Measurements from ENCODE around the gene MFSD2B. TPM values are rescaled to one million over a fixed set of nuclear protein-coding genes. Genes with fewer than 3 reads are reported as not detected.
"Not testable (repeated sequence)": the region's sequence is repeated elsewhere in the genome, so short reads cannot be mapped to it uniquely, and the experiment has no call there.

Gene MFSD2B
- total RNA-seq, 2 experiments from 2014 or later = not detected

DNA sequence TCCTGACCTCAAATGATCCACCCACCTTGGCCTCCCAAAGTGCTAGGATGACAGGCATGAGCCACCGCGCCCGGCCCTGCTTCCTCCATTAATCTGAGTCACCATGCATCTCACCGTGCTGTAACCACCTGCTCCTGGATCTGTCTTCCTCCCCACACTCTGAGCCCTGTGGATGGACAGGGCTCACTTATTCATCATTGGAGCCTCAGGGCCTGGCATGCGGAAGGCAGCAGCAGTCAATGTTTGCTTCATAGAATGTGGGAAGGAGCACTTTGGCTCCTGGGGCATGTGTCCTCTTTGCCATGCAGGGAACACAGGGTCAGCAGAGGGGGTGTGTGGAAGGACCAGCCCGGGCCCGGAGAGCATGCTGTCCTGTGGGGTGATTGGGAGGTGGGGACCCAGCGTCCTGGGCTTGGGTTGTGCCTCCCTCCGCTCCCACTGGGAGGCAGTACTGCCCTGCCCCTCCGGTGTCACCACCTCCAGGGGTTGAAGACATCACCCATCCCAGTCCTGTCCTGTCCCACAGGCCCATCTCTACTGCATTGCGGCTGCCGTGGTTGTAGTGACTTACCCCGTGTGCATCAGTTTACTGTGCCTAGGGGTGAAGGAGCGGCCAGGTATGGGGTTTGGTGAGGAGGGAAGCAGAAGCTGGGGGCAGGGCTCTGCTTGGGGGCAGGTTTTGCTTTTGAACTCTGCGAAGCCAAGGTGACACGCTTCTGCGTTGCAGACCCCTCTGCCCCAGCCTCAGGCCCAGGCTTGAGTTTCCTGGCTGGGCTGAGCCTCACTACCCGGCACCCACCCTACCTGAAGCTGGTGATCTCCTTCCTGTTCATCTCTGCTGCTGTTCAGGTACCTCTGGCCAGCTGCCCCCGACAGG, 11.5 kb downstream of the MFSD2B start:
- intact Hi-C loops (cut with DNase I, micrococcal nuclease) = loop anchor here in 1 of 2 experiments (1.0 kb wide), 2 partner anchors 63 to 143 kb away; partner anchors contain the start of gene TP53I3
- no peak overlapping the region for H3K27ac Mint-ChIP-seq
- no peak overlapping the region for H3K4me3 Mint-ChIP-seq
- no peaks in the 10 kb centered on the region for H3K9me3 Mint-ChIP-seq (ENCODE audit: low read depth)
- DNase-seq (peak; percentile 53), ATAC-seq (peak; percentile 81)
- ChIA-PET POLR2A (no interaction called here), CTCF (interaction anchor here (0.7 to 0.9 kb wide), 3 partner anchors 137 to 983 kb away, joined by 3 read pairs; no protein-coding TSS in a partner anchor)
- no peaks in the 10 kb centered on the region for H3K4me1 Mint-ChIP-seq
- peaks cover 7% of the 10 kb centered on the region for H3K36me3 Mint-ChIP-seq (ENCODE audit: low read depth)
- H3K27me3 Mint-ChIP-seq = no peaks in the 10 kb centered on the region

DNA sequence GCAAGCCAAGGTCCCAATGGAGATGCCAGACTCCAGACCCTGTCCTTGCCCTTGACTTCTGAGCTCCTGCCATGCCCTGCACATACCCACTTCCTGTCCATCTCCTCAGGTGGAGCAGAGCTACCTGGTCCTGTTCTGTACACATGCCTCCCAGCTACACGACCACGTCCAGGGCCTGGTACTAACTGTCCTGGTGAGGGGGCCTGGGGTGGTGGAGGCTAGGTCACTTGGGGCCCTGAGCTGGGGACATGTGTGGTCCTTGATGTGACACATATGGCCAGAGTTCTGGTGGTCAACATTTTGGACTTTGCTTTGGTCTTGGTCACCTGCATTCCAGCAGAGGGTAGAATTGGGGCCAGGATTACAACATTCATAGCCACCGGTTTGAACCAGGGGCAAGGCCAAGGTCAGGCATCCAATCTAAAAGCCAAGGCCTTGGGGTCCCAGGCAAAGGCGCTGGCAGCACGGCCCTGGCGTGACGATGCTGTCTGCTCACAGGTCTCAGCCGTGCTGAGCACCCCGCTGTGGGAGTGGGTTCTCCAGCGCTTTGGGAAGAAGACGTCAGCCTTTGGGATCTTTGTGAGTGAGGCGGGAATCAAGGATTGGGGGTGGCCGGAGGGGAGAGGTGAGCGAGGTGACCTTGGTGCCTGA, 12.6 kb downstream of the MFSD2B start:
- H3K4me3 Mint-ChIP-seq = no peak overlapping the region
- no peaks in the 10 kb centered on the region for H3K27me3 Mint-ChIP-seq
- peaks cover 9% of the 10 kb centered on the region for H3K36me3 Mint-ChIP-seq (ENCODE audit: low read depth)
- H3K9me3 Mint-ChIP-seq (ENCODE audit: low read depth) = no peaks in the 10 kb centered on the region
- no peak overlapping the region for H3K27ac Mint-ChIP-seq
- H3K4me1 Mint-ChIP-seq = no peaks in the 10 kb centered on the region
- DNase-seq = no peak
- POLR2A ChIA-PET = no interaction called here
- CTCF ChIA-PET = interaction anchor here (0.6 to 0.7 kb wide), 2 partner anchors 580 to 982 kb away, joined by 3 to 4 read pairs; no protein-coding TSS in a partner anchor
- intact Hi-C loops (cut with DNase I, micrococcal nuclease) = no loop called here
- no peak for ATAC-seq

DNA sequence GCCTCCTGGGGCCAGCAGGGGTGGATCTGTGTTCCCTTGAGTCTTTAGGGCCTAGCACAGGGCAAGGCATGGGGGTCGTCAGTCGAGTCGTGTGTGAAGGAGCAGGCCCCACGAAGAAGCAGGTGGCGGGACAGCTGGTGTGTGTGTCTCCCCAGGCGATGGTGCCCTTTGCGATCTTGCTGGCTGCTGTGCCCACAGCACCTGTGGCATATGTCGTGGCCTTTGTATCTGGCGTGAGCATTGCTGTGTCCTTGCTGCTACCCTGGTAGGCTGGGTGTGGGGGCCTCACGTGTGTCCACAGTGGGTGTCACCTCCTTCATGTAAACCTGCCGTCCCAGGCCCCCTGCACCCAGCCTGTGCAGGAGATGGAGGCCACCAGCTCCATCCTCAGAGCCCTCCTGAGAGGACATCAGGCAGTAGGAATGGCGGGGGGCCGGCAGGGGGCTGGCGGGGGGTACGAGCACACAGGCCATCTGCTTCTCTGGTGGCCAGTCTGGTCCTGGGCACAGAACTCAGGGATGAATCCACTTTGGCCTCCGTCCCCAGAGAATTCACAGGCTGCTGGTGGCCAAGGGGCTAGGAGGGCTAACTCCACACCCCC, 13.2 kb downstream of the MFSD2B start:
- POLR2A ChIA-PET = no interaction called here
- intact Hi-C loops (cut with DNase I, micrococcal nuclease) = no loop called here
- DNase-seq (no peak), ATAC-seq (no peak)
- Mint-ChIP-seq H3K36me3 (ENCODE audit: low read depth) (peaks cover 9% of the 10 kb centered on the region), H3K4me1 (no peaks in the 10 kb centered on the region), H3K27ac (no peak overlapping the region), H3K4me3 (no peak overlapping the region), H3K9me3 (ENCODE audit: low read depth) (no peaks in the 10 kb centered on the region), H3K27me3 (no peaks in the 10 kb centered on the region)
- CTCF ChIA-PET = no interaction called here

DNA sequence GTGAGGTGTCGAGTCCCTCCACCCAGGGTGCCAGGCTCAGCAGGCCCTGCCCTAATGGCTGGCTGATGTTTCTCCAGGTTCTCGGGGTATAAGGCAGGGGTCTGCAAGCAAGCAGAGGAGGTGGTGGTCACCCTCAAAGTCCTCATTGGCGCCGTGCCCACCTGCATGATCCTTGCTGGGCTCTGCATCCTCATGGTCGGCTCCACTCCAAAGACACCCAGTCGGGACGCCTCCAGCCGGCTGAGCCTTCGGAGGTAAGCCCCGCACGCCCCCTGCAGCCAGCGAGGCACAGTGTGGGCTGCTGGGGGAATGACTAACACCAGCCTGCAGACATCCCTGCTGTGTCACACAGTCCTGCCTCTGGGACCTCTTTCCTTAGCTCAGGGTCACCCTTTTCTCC, 14.1 kb downstream of the MFSD2B start:
- peaks cover 13% of the 10 kb centered on the region for H3K36me3 Mint-ChIP-seq (ENCODE audit: low read depth)
- no peak for ATAC-seq
- no peaks in the 10 kb centered on the region for H3K27me3 Mint-ChIP-seq
- H3K27ac Mint-ChIP-seq = no peak overlapping the region
- no peak for DNase-seq
- no peak overlapping the region for H3K4me3 Mint-ChIP-seq
- intact Hi-C loops (cut with DNase I, micrococcal nuclease) = no loop called here
- ChIA-PET POLR2A (no interaction called here), CTCF (no interaction called here)
- H3K4me1 Mint-ChIP-seq = no peaks in the 10 kb centered on the region
- H3K9me3 Mint-ChIP-seq (ENCODE audit: low read depth) = no peaks in the 10 kb centered on the region

DNA sequence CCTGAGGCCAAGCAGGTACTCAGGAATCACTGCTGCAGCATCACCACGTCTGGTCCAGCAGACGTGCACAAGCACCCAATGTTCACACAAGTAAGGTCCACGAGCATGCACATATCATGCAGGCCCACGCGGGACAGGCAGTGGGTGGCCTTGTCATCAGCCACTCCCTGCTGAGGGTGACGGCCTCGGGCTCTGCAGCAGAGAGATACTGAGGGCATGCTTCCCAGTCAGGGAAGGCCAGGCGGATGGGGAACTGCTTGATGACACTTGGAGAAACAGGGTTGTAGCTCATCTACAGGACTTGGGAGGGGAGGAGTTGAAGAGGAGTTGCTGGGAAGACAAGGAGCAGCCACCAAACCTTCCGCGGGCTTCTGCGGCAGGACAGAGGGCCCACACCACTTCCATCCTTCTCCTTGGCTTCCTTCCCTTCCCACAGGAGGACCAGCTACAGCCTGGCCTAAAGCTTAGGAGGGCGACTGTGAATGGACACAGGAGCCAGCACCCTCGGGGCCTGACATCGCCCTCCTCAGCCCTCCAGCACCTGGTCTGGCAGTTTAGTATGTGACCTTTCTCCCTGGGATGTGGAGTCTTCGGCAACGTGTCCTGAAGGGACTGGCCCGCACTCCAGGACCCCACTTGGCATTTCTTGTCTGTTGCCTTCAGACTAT, 15.2 kb downstream of the MFSD2B start:
- ATAC-seq = no peak
- no peaks in the 10 kb centered on the region for H3K9me3 Mint-ChIP-seq (ENCODE audit: low read depth)
- no peaks in the 10 kb centered on the region for H3K27me3 Mint-ChIP-seq
- peaks cover 24% of the 10 kb centered on the region for H3K36me3 Mint-ChIP-seq (ENCODE audit: low read depth)
- intact Hi-C loops (cut with DNase I, micrococcal nuclease) = no loop called here
- POLR2A ChIA-PET = interaction anchor here (0.6 kb wide), 1 partner anchor 22 kb away, joined by 4 read pairs; no protein-coding TSS in a partner anchor
- H3K27ac Mint-ChIP-seq = no peak overlapping the region
- CTCF ChIA-PET = interaction anchor here (0.7 to 1.3 kb wide), 2 partner anchors 58 to 146 kb away, joined by 3 read pairs; no protein-coding TSS in a partner anchor
- DNase-seq = no peak
- no peaks in the 10 kb centered on the region for H3K4me1 Mint-ChIP-seq
- no peak overlapping the region for H3K4me3 Mint-ChIP-seq

DNA sequence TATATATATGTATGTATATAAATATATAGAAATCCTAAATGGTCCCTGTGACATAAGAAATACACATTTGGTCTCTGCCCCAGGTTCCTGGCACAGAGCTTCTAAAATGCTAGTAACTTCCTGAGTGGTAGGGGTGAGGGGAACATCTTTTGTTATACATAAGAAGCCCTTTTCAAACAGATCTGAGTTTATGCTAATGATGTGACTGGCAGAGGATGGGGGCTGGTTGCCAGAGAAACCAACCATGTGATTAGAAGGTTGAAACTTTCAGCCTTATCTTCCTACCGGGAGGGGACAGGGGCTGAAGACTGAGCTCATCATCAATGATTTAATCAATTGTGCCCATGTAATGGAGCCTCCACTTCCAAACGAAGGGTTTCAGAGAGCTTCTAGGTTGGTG, 16.3 kb downstream of the MFSD2B start:
- POLR2A ChIA-PET = no interaction called here
- Mint-ChIP-seq H3K4me3 (no peak overlapping the region), H3K27me3 (no peaks in the 10 kb centered on the region), H3K9me3 (ENCODE audit: low read depth) (no peaks in the 10 kb centered on the region), H3K27ac (no peak overlapping the region), H3K36me3 (ENCODE audit: low read depth) (peaks cover 29% of the 10 kb centered on the region), H3K4me1 (no peaks in the 10 kb centered on the region)
- intact Hi-C loops (cut with DNase I, micrococcal nuclease) = no loop called here
- ATAC-seq (no peak), DNase-seq (no peak)
- CTCF ChIA-PET = interaction anchor here (0.5 to 1.3 kb wide), 2 partner anchors 54 to 57 kb away, joined by 3 read pairs; no protein-coding TSS in a partner anchor

DNA sequence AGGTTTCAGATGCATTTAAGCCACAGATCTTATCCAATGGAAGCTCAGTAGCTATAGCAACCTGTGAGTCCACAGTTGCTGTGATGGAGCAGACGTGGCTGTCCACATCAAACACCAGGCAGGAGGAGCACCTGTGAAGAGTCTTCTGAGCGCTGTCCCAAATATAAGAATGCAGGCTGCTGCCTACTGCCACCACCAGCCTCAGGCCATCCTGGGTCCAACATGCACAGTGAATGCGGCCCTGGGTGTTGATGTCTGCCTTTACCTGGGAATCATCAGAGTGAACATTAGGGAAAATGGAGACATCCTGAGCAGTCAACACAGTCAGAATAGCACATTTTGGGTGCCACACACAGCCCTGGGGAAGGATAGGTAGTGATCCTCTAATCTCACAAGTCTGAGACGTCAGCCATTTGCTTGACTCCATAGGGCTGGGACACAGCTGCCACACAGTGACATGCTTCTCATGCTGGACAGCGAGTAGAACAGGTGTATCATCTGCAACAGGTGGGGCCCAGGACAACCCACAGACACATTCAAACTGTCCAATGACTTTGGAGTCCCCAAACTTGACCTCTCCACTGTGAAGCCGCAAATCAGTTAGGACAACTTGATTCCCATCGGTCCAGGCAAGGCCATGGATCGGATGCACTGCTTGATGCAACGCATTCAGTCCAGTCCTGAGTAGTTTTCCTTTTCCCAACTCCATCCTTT, 29.1 kb downstream of the MFSD2B start:
- Mint-ChIP-seq H3K27ac (no peak overlapping the region), H3K27me3 (no peaks in the 10 kb centered on the region), H3K9me3 (ENCODE audit: low read depth) (no peaks in the 10 kb centered on the region), H3K4me3 (no peak overlapping the region), H3K36me3 (ENCODE audit: low read depth) (peaks cover 29% of the 10 kb centered on the region), H3K4me1 (peaks cover 15% of the 10 kb centered on the region)
- CTCF ChIA-PET = no interaction called here
- no peak for ATAC-seq
- no peak for DNase-seq
- POLR2A ChIA-PET = no interaction called here
- intact Hi-C loops (cut with DNase I, micrococcal nuclease) = no loop called here

DNA sequence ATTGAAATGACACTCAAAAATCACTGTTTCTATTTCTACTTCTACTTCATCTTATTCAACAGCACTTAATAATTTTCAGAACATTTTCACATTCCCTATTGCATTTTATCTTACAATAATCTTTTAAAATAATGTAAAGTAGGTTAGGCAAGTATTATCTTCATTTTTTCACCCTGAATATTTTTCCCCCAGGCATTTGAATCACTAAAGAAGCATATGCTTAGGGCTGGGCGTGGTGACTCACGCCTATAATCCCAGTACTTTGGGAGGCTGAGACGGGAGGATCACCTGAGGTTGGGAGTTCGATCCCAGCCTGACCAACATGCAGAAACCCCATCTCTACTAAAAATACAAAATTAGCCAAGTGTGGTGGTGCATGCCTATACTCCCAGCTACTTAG, 30.6 kb downstream of the MFSD2B start:
- H3K4me1 Mint-ChIP-seq = peaks cover 20% of the 10 kb centered on the region
- no peak for ATAC-seq
- H3K4me3 Mint-ChIP-seq = no peak overlapping the region
- intact Hi-C loops (cut with DNase I, micrococcal nuclease) = no loop called here
- ChIA-PET POLR2A (no interaction called here), CTCF (no interaction called here)
- no peaks in the 10 kb centered on the region for H3K27me3 Mint-ChIP-seq
- no peaks in the 10 kb centered on the region for H3K9me3 Mint-ChIP-seq (ENCODE audit: low read depth)
- peaks cover 27% of the 10 kb centered on the region for H3K36me3 Mint-ChIP-seq (ENCODE audit: low read depth)
- no peak for DNase-seq
- no peak overlapping the region for H3K27ac Mint-ChIP-seq

DNA sequence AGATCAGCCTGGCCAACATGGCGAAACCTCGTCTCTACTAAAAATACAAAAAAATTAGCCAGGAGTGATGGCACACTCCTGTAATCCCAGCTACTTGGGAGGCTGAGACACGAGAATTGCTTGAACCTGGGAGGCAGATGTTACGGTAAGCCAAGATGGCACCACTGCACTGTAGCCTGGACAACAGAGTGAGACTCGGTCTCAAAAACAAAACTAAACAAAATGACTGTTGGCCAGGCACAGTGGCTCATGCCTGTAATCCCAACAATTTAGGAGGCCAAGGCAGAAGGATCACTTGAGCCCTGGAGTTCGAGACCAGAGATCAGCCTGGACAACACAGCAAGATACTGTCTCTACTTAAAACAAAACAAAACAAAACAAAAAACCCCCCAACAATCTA, 33.2 kb downstream of the MFSD2B start:
- DNase-seq; H3K27ac Mint-ChIP-seq; H3K9me3 Mint-ChIP-seq (ENCODE audit: low read depth); POLR2A ChIA-PET; intact Hi-C loops (cut with DNase I, micrococcal nuclease); H3K4me3 Mint-ChIP-seq; H3K27me3 Mint-ChIP-seq; ATAC-seq: not testable (repeated sequence)
- Mint-ChIP-seq H3K4me1 (peaks cover 22% of the 10 kb centered on the region), H3K36me3 (ENCODE audit: low read depth) (peaks cover 14% of the 10 kb centered on the region)
- CTCF ChIA-PET = interaction anchor here (0.6 kb wide), 1 partner anchor 294 kb away, joined by 4 read pairs; no protein-coding TSS in a partner anchor

DNA sequence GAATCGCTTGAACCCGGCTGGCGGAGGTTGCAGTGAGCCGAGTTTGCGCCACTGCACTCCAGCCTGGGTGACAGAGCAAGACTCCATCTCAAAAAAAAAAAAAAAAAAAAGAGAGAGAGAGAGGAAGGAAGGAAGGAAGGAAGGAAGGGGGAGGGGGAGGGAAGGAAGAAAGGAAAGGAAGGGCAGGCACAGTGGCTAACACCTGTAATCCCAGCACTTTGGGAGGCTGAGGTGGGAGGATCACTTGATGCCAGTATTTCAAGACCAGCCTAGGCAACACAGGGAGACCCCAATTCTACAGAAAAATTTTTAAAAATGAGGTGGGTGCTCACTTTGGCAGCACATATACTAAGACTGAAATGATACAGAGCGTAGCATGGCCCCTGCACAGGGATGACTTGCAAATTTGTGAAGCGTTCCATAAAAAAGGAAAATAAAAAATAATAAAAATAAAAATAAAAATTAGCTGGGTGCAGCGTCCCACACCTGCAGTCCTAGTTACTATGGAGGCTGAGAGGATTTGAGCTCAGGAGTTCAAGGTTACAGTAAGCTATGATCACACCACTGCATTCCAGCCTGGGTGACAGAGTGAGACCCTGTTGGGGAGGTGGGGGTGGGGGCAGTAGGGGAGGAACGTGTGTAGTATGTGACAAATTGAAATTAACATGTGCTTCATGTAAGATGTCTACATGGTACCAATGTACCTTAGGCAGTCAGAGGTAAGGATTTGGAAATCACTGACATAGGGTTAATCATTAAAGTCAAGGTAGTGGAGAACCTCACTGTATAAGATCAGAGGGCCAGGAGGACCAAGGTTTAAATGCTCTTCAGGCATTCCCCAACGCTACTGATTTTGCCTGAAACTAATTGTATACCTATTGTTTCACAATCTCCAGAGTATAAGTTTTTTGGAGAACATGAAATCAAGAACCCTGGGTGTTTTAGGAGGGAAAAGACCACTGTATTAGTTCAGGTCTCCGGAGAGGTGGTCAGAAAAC, 35.9 kb downstream of the MFSD2B start:
- POLR2A ChIA-PET = interaction anchor here (1.0 kb wide), 1 partner anchor 119 kb away, joined by 3 read pairs; the partner anchor contains the start of gene ATAD2B

More for the DNA sequence above, 35.9 kb downstream of the MFSD2B start:
- no peak for ATAC-seq
- Mint-ChIP-seq H3K4me1 (peaks cover 25% of the 10 kb centered on the region), H3K36me3 (ENCODE audit: low read depth) (peaks cover 1% of the 10 kb centered on the region), H3K27ac (peak overlapping the region; percentile 31), H3K4me3 (peak overlapping the region; percentile 88), H3K9me3 (ENCODE audit: low read depth) (no peaks in the 10 kb centered on the region), H3K27me3 (peaks cover 5% of the 10 kb centered on the region)
- no peak for DNase-seq
- intact Hi-C loops (cut with DNase I, micrococcal nuclease) = loop anchor here (2.0 to 5.0 kb wide), 3 partner anchors 39 to 445 kb away; partner anchors contain the start of genes NCOA1 (in 1 of the 2), TP53I3 (in 1 of the 2) and UBXN2A (in 1 of the 2)
- CTCF ChIA-PET = interaction anchor here (0.6 to 2.1 kb wide), 2 partner anchors 119 to 683 kb away, joined by 3 to 12 read pairs; partner anchors contain the start of gene ATAD2B

Measured in activated CD4-positive, alpha-beta T cell treated with anti-CD3 and anti-CD28 coated beads for 36 hours (primary cell).